Upper lobe of left lung (tissue), 6 donors: ENCODE results near the gene CTNNBL1. TPM values are rescaled to one million over a fixed set of nuclear protein-coding genes. Genes with fewer than 3 reads are reported as not detected.

Source experiments
- ATAC-seq, 2 donors: fragments of 200-7000 bp; cut with Tn5 transposase; one replicate each; pipeline ENCODE4 v1.9.1; 2022; ENCODE audit warnings: mild to moderate bottlenecking in 2 of 2, moderate library complexity in 2 of 2; ENCODE audit not compliant: low FRiP score in 2 of 2
- DNase-seq, 2 donors: peaks; one replicate each; pipeline ENCODE4 v3.0.0-alpha.2; 2019 to 2020
- H3K27ac ChIP-seq, 4 donors: fragments of 200-600 bp; sonication (generic); one replicate each; pipeline ENCODE4 v1.5.1; 2016 to 2019
- H3K27me3 ChIP-seq, 4 donors: fragments of 200-600 bp; sonication (generic); one replicate each; pipeline ENCODE4 v1.5.1; 2017 to 2019
- H3K36me3 ChIP-seq, 4 donors: fragments of 200-600 bp; sonication (generic); one replicate each; pipeline ENCODE4 v1.5.1; 2016 to 2019
- H3K4me1 ChIP-seq, 4 donors: fragments of 200-600 bp; sonication (generic); one replicate each; pipeline ENCODE4 v1.5.1; 2018 to 2019
- H3K4me3 ChIP-seq, 4 donors: fragments of 200-600 bp; sonication (generic); one replicate each; pipeline ENCODE4 v1.5.1; 2017 to 2019; ENCODE audit warnings: mild to moderate bottlenecking in 2 of 4, moderate library complexity in 1 of 4
- H3K9me3 ChIP-seq, 4 donors: fragments of 200-600 bp; sonication (generic); one replicate each; pipeline ENCODE4 v1.5.1; 2018 to 2019
- CTCF ChIP-seq, 6 experiments: fragments of 450-650 bp in 4 of 6; fragments of 200-600 bp in 2 of 6; sonication (generic) in 2 of 6; IDR thresholded peaks; one replicate each; pipeline ENCODE4 v1.5.1; 2016 to 2019; ENCODE audit warnings: antibody characterized with exemption in 6 of 6
- EP300 ChIP-seq, 4 donors: sonication (generic); formaldehyde crosslinking; IDR thresholded peaks; one replicate each; pipeline ENCODE4 v1.5.1; 2017; ENCODE audit warnings: antibody characterized with exemption in 4 of 4, control low read depth in 2 of 4
- POLR2A ChIP-seq, 4 donors: fragments of 450-650 bp; IDR thresholded peaks; one replicate each; pipeline ENCODE4 v1.5.1; 2016 to 2017; ENCODE audit warnings: antibody characterized with exemption in 4 of 4, mild to moderate bottlenecking in 2 of 4
- POLR2AphosphoS5 ChIP-seq, 2 donors: sonication (generic); formaldehyde crosslinking; IDR thresholded peaks; one replicate each; pipeline ENCODE4 v1.5.1; 2017; ENCODE audit warnings: antibody characterized with exemption in 2 of 2
- WGBS, 2 donors: methylation state at CpG; one replicate each; pipeline ENCODE4 v1.1.5; 2017 to 2018; 5-methylcytosine and 5-hydroxymethylcytosine counted together
- total RNA-seq, 6 donors: library from RNA; depleted of rRNA in 4 of 6; stranded (reverse); fragments of >200 nt in 4 of 6; gene quantifications; one replicate each; pipeline versions ENCODE4 v1.1.0 to v1.2.1, GENCODE V29; 2016 to 2021
- donor health status: DM: no; HTN: no; CAD: no; lungs with moderate emphysema.
- donor health status: DM: no; HTN: yes; CAD: no; lungs with severe emphysema.

Gene CTNNBL1
- total RNA-seq, 6 donors from 2014 or later = 25.1 to 61.0 (median 29.1) TPM

GRCh38 chr20:37904845-37905373, 211.1 kb downstream of the CTNNBL1 start:
- ATAC-seq = no peak
- no peak overlapping the region for H3K4me3 ChIP-seq
- no peak for DNase-seq
- no peak overlapping the region for H3K27ac ChIP-seq
- 49 to 61% methylated on average over 8 of the region's 8 CpGs for WGBS, 2 donors
- TF ChIP-seq POLR2AphosphoS5 (IDR thresholded peaks at IDR 0.05) (no peak), CTCF (IDR thresholded peaks at IDR 0.05) (no peak), EP300 (IDR thresholded peaks at IDR 0.05) (no peak), POLR2A (IDR thresholded peaks at IDR 0.05) (no peak)
- peaks cover 11 to 27% (median 16%) of the 10 kb centered on the region in 4 donors for H3K4me1 ChIP-seq
- H3K27me3 ChIP-seq = peaks cover 0 to 27% (median 13%) of the 10 kb centered on the region in 4 donors
- no peaks in the 10 kb centered on the region for H3K36me3 ChIP-seq
- no peaks in the 10 kb centered on the region for H3K9me3 ChIP-seq

- DNase-seq (peak in 1 of 2 donors; percentile 71), ATAC-seq (no peak)
- Histone ChIP-seq H3K4me1 (peaks cover 11 to 27% (median 16%) of the 10 kb centered on the region in 4 donors), H3K9me3 (no peaks in the 10 kb centered on the region), H3K36me3 (no peaks in the 10 kb centered on the region), H3K4me3 (no peak overlapping the region), H3K27ac (no peak overlapping the region), H3K27me3 (peaks cover 0 to 27% (median 13%) of the 10 kb centered on the region in 4 donors)
- 63 to 73% methylated on average over 11 to 16 of the region's 16 CpGs for WGBS, 2 donors
- TF ChIP-seq POLR2A (IDR thresholded peaks at IDR 0.05) (no peak), EP300 (IDR thresholded peaks at IDR 0.05) (no peak), POLR2AphosphoS5 (IDR thresholded peaks at IDR 0.05) (no peak), CTCF (IDR thresholded peaks at IDR 0.05) (no peak)
Measured at GRCh38 chr20:37905671-37906613, 212.1 kb downstream of the CTNNBL1 start.

- TF ChIP-seq CTCF (IDR thresholded peaks at IDR 0.05) (no peak), POLR2AphosphoS5 (IDR thresholded peaks at IDR 0.05) (no peak), POLR2A (IDR thresholded peaks at IDR 0.05) (no peak), EP300 (IDR thresholded peaks at IDR 0.05) (no peak)
- 45 to 50% methylated on average over 1 to 3 of the region's 3 CpGs for WGBS, 2 donors
Measured at GRCh38 chr20:37907330-37907676, 213.5 kb downstream of the CTNNBL1 start.

GRCh38 chr20:37907677-37908401, 214.0 kb downstream of the CTNNBL1 start:
- Histone ChIP-seq H3K36me3 (no peaks in the 10 kb centered on the region), H3K27ac (no peak overlapping the region), H3K4me3 (no peak overlapping the region), H3K9me3 (no peaks in the 10 kb centered on the region), H3K27me3 (peaks cover 0 to 17% (median 6%) of the 10 kb centered on the region in 4 donors), H3K4me1 (peaks cover 5 to 17% (median 10%) of the 10 kb centered on the region in 4 donors)
- WGBS, 2 donors = 23 to 36% methylated on average over 13 to 17 of the region's 17 CpGs
- DNase-seq = no peak
- ATAC-seq = no peak
- no peak for TF ChIP-seq POLR2AphosphoS5 (IDR thresholded peaks at IDR 0.05)
- no peak for TF ChIP-seq POLR2A (IDR thresholded peaks at IDR 0.05)
- no peak for TF ChIP-seq EP300 (IDR thresholded peaks at IDR 0.05)
- TF ChIP-seq CTCF (IDR thresholded peaks at IDR 0.05) = no peak

More at GRCh38 chr20:37907330-37907676, 213.5 kb downstream of the CTNNBL1 start:
- no peaks in the 10 kb centered on the region for H3K36me3 ChIP-seq
- no peak for ATAC-seq
- no peak overlapping the region for H3K4me3 ChIP-seq
- no peak for DNase-seq
- peaks cover 10 to 22% (median 15%) of the 10 kb centered on the region in 4 donors for H3K4me1 ChIP-seq
- no peaks in the 10 kb centered on the region for H3K9me3 ChIP-seq
- H3K27me3 ChIP-seq = peaks cover 0 to 22% (median 8%) of the 10 kb centered on the region in 4 donors
- no peak overlapping the region for H3K27ac ChIP-seq
